Osteocyte (in vitro differentiated cells): Measurements from ENCODE around the gene PFAS. TPM values are rescaled to one million over a fixed set of nuclear protein-coding genes. Genes with fewer than 3 reads are reported as not detected.

Source experiments
- DNase-seq: peaks from one replicate; pipeline ENCODE4 v3.0.0; 2021; ENCODE audit warnings: mixed read lengths; ENCODE audit not compliant: unreplicated experiment; ENCODE audit errors: extremely low spot score
- H3K27ac Mint-ChIP-seq: one replicate; pipeline ENCODE4 v1.8.0; 2021; ENCODE audit warnings: mild to moderate bottlenecking, mixed read lengths; ENCODE audit not compliant: unreplicated experiment
- H3K27me3 Mint-ChIP-seq: one replicate; pipeline ENCODE4 v1.8.0; 2021; ENCODE audit warnings: mixed read lengths; ENCODE audit not compliant: unreplicated experiment
- H3K36me3 Mint-ChIP-seq: one replicate; pipeline ENCODE4 v1.8.0; 2021; ENCODE audit warnings: mixed read lengths; ENCODE audit not compliant: unreplicated experiment
- H3K4me1 Mint-ChIP-seq: one replicate; pipeline ENCODE4 v1.8.0; 2021; ENCODE audit warnings: mixed read lengths; ENCODE audit not compliant: unreplicated experiment
- H3K4me3 Mint-ChIP-seq: one replicate; pipeline ENCODE4 v1.8.0; 2021; ENCODE audit warnings: mild to moderate bottlenecking, moderate library complexity, mixed read lengths; ENCODE audit not compliant: unreplicated experiment
- H3K9me3 Mint-ChIP-seq: one replicate; pipeline ENCODE4 v1.8.0; 2021; ENCODE audit warnings: mixed read lengths; ENCODE audit not compliant: unreplicated experiment
- CTCF ChIP-seq: fragments of 200-600 bp; sonication (generic); IDR thresholded peaks from 2 replicates; pipeline ENCODE4 v1.5.0; 2021; ENCODE audit warnings: antibody characterized with exemption, mild to moderate bottlenecking, moderate library complexity
- total RNA-seq: library from RNA; stranded (reverse); gene quantifications from 2 replicates; pipeline ENCODE4 v1.2.1, GENCODE V29; 2021

Gene PFAS
- total RNA-seq, 1 donor from 2014 or later, result 48.9 TPM

GRCh38 chr17:8277317-8277716 is 28.2 kb downstream of the PFAS start:
- no peaks in the 10 kb centered on the region for H3K27me3 Mint-ChIP-seq
- H3K4me3 Mint-ChIP-seq, result no peak overlapping the region
- H3K36me3 Mint-ChIP-seq, result no peaks in the 10 kb centered on the region
- DNase-seq, result no peak
- no peaks in the 10 kb centered on the region for H3K9me3 Mint-ChIP-seq
- no peak for TF ChIP-seq CTCF
- H3K4me1 Mint-ChIP-seq, result no peaks in the 10 kb centered on the region
- H3K27ac Mint-ChIP-seq, result no peak overlapping the region

GRCh38 chr17:8282345-8282744 is 33.3 kb downstream of the PFAS start:
- H3K4me3 Mint-ChIP-seq, result no peak overlapping the region
- no peak for DNase-seq
- TF ChIP-seq CTCF, result no peak
- H3K36me3 Mint-ChIP-seq, result no peaks in the 10 kb centered on the region
- H3K27ac Mint-ChIP-seq, result no peak overlapping the region
- H3K9me3 Mint-ChIP-seq, result no peaks in the 10 kb centered on the region
- H3K27me3 Mint-ChIP-seq, result no peaks in the 10 kb centered on the region
- no peaks in the 10 kb centered on the region for H3K4me1 Mint-ChIP-seq

- no peak for DNase-seq
- Mint-ChIP-seq H3K4me3 (no peak overlapping the region), H3K36me3 (no peaks in the 10 kb centered on the region), H3K27ac (no peak overlapping the region), H3K9me3 (no peaks in the 10 kb centered on the region), H3K4me1 (peaks cover 10% of the 10 kb centered on the region), H3K27me3 (no peaks in the 10 kb centered on the region)
- no peak for TF ChIP-seq CTCF
These were observed 34.3 kb downstream of the PFAS start for GRCh38 chr17:8283356-8283755.

- DNase-seq, result no peak
- Mint-ChIP-seq H3K9me3 (no peaks in the 10 kb centered on the region), H3K36me3 (no peaks in the 10 kb centered on the region), H3K4me1 (peaks cover 11% of the 10 kb centered on the region), H3K27ac (no peak overlapping the region), H3K27me3 (no peaks in the 10 kb centered on the region), H3K4me3 (no peak overlapping the region)
- no peak for TF ChIP-seq CTCF
These were observed 35.0 kb downstream of the PFAS start for GRCh38 chr17:8284126-8284525.

- Mint-ChIP-seq H3K4me3 (no peak overlapping the region), H3K27ac (no peak overlapping the region), H3K27me3 (no peaks in the 10 kb centered on the region), H3K36me3 (peaks cover 2% of the 10 kb centered on the region), H3K9me3 (no peaks in the 10 kb centered on the region), H3K4me1 (peaks cover 24% of the 10 kb centered on the region)
- no peak for TF ChIP-seq CTCF
- no peak for DNase-seq
These were observed 36.4 kb downstream of the PFAS start for GRCh38 chr17:8285270-8286181.
